Activated T-cell treated with anti-CD3 and anti-CD28 coated beads, Interleukin-2, amount 50 U/mL, for 48 hours (primary cell): Measurements from ENCODE around the gene TSNAXIP1.
A peak's percentile ranks its signal among the peaks of the same experiment; 100 is the strongest.

Source experiments
- DNase-seq, 2 experiments: peaks; one replicate each; pipeline ENCODE4 v3.0.0-alpha.2; 2020

TSNAXIP1 gene

GRCh38 chr16:67806428-67807147 is at the start of gene TSNAXIP1, which contains the start of gene RANBP10:
TSNAXIP1 (plus strand) TSS chr16:67806889; CDS start chr16:67807150, 261 bp downstream.
RANBP10 (minus strand) TSS chr16:67806560; CDS start chr16:67806536, 24 bp downstream.
- peak; percentile 95 to 96 for DNase-seq

GRCh38 chr16:67758006-67758405 is 48.7 kb upstream of the TSNAXIP1 start:
- DNase-seq = no peak

DNA sequence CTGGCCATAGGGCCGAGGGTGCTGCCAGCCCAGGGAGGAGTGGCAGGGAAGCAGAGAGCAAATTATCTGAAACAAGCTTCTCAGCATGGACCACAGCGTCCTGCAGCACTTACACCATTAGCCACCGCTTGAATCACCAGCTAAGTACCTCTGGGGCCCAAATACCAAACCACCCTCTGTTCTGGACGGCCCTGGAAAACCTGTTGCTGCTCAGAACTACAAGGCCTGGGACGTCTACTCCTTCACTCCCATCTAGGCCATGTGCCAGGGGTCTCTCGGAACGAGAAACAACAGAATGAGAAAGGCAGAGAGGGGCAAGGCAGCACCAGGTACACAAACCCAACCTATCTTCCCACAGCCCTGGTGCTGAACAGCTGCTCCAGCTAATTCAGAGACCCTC is 47.7 kb upstream of the TSNAXIP1 start:
- no peak for DNase-seq

DNA sequence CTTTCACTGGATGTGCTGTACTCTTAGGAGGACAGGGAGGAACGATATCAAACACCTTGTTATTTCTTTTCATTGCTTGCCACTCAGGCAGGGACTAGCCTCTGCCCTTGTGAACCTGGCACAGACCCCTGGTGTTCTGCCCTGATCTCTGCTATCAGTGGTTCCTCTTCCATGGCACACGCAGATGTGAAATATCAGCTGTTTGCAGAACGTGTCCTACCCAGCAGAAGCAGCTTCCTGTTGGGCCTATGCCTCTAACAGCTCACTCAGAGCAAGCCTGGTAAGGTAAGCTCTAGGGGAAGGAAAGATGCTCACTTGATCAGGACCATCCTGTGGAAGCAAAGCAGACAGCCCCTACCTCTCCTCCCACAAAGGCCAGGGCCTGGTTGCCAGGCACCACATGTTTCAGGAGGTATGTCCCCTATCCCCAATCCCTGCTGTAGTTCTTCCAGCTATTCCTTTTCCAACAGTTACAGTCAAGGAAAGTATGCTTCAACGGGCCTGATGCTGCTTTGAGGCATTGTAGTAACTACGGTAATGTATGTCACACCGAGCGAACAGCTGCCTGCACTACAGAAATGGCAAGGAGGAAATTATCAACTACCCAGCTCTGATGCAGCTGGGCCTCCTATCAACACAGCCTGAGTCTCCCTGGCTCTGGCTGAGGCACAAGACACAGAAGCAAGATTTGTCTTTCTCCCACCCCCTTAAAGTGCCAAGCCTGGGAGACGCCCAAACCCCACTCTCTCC is 46.3 kb upstream of the TSNAXIP1 start:
- no peak for DNase-seq

- no peak for DNase-seq
Measured at GRCh38 chr16:67760956-67761230, 45.8 kb upstream of the TSNAXIP1 start.

DNA sequence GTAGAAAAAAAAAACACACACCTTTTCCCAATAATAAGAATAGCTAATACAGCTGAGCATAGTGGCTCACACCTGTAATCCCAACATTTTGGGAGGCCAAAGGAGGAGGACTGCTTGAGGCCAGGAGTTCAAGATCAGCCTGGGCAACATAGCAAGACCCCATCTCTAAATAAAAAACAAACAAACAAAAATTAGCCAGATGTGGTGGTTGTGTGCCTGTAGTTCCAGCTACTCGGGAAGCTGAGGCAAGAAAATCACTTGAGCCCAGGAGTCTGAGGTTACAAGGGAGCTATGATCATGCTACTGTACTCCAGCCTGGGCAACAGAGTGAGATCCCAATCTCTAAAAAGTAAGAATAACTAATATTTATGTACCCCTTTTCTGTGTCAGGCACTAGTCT is 44.8 kb upstream of the TSNAXIP1 start:
- DNase-seq = no peak

DNA sequence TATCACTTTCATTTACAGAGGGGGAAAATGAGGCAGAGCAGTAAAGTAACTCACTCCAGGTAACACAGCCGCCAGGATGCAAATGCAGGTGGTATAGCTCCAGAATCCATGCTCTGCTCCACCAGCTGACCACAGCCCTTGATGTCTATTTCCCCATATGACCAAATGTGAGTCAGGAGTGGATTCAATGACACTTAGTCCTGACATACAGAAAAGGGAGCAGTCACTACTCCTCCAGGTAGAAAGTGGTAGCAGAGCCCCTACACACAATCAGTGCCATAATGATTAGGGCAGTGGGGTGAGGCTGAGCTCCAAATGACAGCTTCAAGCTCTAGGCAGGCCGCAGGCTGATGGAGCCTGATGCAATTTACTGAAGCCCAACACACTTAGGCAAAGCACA is 44.3 kb upstream of the TSNAXIP1 start:
- DNase-seq = no peak

DNA sequence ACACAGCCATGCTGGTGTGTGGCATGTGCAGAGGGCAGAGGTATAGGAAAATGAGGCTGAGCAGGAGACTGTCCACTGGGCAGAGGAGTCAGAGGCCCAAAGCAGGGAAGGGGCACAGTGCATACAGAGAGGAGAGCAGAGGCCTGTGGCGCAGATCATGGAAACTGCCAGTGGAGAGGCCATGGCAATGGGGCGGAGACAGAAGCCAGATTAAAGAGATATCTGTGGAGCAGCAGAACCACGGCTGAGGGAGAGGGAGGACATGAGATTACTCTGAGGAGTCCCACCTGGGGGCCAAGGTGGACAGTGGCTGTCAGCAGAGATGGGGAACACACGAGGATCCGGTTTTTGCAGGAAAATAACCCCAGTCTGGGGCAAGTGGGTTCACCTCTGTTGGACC is 43.6 kb upstream of the TSNAXIP1 start:
- no peak for DNase-seq

DNA sequence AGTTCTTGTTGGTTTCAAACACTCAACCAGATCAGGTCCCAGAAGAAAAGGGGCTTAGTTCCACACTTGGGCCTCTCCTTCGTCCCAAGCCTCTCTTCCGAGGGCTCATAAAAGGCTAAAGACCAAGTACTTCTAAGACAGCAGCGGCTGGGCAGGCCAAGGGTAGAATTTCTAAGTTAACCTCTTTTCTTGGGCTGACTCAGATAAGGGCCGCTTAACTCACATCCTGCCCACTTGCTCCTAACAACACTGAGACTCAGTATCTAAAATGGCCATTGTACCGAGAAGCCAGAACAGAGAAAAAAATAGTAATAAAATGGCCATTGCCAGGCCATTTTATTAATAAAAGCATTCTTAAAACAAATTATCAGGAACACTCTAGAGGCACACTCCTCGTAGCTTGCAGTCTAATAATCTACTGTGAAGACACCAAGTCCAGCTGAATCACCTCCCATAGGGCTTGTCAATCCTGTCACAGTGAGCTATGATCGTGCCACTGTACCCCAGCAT is 42.5 kb upstream of the TSNAXIP1 start:
- no peak for DNase-seq

DNA sequence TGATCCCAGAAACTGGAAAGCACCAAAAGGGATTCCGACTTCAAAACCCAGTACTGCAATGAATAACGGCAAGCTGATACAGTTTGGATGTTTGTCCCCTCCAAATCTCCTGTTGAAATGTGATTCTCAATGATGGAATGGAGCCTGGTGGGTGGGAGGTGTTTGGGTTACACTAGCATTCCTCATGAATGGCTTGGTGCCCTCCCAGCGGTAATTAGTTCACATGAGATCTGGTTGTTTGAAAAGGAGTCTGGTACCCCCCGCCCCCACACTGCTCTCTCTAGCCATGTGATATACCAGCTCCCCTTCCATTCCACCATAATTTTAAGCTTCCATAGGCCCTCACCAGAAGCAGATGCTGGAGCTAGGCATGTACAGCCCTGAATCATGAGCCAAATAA is 40.4 kb upstream of the TSNAXIP1 start:
- DNase-seq = no peak

- DNase-seq = no peak
Measured at GRCh38 chr16:67767953-67768352, 38.7 kb upstream of the TSNAXIP1 start.

DNA sequence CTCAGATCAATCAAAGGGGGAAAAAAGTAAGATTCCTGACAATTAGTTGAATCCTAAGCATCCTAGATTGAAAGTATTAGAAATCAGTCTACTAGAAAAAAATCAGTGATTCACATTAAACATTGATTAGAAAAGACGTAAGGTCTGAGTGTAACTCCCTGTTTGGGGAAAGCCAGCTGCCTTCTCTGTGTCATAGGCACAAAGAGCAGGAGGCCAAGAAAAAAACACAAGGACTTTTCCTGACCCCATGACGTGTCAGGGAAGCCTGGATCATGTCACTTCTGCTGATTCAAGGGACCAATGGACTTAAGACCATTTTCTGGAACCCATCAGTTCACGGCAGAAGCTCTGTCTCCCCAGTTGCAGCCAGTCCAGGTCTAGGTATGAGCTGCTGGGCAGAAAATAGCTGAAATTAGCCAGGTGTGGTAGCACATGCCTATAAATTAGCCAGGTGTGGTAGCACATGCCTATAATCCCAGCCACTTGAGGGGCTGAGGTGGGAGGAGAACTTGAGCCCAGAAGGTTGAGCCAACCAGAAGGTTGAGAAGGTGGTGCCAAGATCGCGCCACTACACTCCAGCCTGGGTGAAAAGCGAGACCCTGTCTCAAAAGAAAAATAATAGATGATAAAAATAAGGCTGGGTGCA is 36.2 kb upstream of the TSNAXIP1 start:
- DNase-seq = no peak

DNA sequence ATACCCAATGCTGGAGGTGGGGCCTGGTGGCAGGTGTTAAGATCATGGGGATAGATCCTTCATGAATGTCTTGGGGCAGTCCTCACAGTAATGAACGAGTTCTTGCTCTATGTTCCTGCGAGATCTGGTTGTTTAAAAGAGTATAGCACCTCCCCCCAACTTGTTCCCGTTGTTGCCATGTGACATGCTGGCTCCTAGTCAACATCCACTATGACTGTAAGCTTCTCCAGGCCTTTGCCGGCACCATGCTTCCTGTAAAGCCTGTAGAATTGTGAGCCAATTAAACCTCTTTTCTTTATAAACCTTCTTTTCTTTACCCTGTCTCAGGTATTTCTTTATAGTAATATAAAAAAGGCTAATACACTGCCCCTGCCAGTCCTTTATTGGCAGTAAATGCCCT is 33.6 kb upstream of the TSNAXIP1 start:
- DNase-seq = no peak

DNA sequence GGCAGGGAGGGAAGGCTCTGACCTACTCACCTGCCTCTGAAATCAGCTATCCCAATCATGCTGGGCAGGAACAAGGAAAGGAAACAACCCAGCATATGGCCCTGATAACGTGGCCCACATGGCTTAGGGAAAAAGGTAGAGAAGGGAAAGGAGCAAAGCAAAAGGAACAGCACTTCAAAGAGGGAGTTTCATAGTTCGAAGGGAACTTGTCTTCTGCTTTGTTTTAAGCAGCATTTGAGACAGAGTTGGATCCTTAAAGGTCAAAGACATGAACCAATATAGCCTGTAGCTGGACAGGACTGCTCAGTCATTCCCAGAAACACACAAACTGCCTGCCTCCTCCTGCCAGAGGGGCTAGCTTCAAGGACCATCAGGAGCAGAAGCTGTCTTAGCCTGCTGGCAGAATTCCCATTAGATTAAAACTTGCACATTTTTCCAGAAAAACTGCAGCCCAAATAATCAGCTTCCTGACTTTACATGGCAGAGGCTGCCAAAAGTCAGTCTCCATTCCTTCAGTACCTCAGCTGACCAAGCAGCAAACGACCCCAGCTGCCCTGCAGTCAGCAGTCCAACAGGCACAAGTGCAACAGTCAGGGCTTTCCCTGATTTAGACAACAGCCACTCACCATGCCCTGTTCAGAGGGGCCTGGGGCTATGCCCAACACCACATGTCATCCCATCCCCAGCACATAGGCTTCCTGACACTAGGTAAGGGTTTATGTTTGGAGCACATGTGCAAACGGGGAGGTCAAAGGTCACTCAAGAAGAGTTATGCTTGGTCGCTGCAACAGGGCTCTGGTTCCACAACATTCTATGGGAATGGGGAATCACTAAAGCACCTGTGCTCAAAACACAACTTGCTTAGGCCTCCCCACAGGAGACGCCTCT is 32.9 kb upstream of the TSNAXIP1 start:
- DNase-seq = no peak

- no peak for DNase-seq
Measured at GRCh38 chr16:67774457-67774853, 32.2 kb upstream of the TSNAXIP1 start.

- no peak for DNase-seq
Measured at GRCh38 chr16:67775273-67775672, 31.4 kb upstream of the TSNAXIP1 start.

DNA sequence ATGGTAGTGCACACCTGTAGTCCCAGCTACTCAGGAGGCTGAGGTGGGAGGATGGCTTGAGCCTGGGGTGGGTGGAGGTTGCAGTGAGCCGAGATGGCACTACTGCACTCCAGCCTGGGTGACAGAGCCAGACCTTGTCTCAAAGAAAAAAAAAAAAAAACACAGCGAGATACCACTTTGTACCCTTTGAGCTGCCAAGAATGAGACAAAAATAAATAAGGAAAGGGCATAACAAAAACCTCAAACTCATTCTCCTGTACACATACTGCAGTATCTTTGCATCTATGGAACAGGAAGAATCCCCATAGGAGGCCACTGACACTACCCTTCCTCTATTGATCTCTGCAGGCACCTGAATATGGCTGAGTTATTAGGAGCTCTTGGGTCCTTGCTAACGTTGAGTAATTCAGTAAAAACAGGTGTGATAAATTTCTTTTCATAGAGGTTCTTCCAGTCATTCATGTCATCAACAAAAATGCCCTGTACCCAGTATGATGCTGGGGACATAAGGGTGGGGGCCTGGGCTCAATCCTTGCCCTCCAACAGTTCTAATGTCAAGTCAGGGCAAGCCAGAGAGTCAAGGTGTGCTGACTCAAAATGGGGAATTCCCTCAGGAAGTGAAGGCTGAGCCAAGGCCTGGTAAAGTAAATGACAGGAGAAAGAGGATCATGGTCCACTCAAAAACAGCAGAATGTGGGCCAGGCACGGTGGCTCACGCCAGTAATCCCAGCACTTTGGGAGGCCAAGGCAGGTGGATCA is 27.3 kb upstream of the TSNAXIP1 start:
- DNase-seq = no peak

- DNase-seq = no peak
Measured at GRCh38 chr16:67780847-67781564, 25.7 kb upstream of the TSNAXIP1 start.

GRCh38 chr16:67781565-67781921 is 25.1 kb upstream of the TSNAXIP1 start:
- peak in 1 of 2 experiments; percentile 23 for DNase-seq

- DNase-seq = no peak
Measured at GRCh38 chr16:67782567-67783352, 23.9 kb upstream of the TSNAXIP1 start.

- no peak for DNase-seq
Measured at GRCh38 chr16:67783353-67783725, 23.4 kb upstream of the TSNAXIP1 start.
